Renal cortical epithelial cell (primary cell): Measurements from ENCODE around the gene SMYD3. TPM values are rescaled to one million over a fixed set of nuclear protein-coding genes. Genes with fewer than 3 reads are reported as not detected.
A peak's percentile ranks its signal among the peaks of the same experiment; 100 is the strongest.
"Not testable (repeated sequence)": the region's sequence is repeated elsewhere in the genome, so short reads cannot be mapped to it uniquely, and the experiment has no call there.

Source experiments
- DNase-seq: peaks from one replicate; pipeline ENCODE4 v3.0.0-alpha.2; 2011; ENCODE audit warnings: low read depth
- total RNA-seq: library from RNA; depleted of rRNA; stranded (reverse); fragments of >200 nt; gene quantifications from 2 replicates; pipeline ENCODE4 v1.2.3, GENCODE V29; 2014

The SMYD3 gene
- total RNA-seq, 1 donor from 2014 or later, result 29.5 TPM

DNA sequence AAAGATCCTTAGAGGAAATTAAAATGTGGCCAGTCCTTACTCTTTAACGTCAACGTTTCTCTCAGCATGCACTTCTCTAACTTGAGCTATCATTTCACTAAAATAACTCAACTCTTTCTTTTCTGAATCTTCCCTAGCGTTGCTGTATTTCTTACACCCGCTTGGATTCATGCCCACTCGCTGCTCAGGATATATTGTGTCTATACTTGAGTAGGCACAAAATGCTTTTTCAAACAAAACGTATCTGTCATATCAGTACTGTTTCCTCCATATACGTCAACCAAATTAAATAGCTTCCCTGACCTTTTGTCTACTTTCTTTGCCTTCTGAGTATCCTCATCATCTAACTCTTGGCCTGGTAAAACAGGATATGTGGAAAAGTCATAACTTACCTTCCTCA, 549.7 kb downstream of the SMYD3 start:
- DNase-seq, result no peak

DNA sequence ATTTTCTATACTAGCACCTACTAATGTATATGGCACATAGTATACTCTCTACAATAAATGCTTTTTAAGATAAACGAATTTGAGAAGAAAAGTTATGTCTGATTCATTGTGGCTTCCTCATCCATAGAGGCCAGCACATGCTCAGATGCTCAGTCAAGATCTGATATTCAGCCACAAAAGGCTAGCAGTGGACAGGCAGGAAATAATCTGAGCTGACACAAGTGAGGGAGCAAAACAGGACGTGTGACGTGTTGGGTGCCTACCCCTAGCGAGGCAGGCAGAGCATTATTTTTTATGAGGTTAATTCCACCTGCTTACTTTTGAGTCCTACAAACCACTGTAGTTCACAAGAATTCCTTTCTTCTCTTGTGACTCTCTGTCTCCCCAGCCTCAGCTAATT, 550.9 kb downstream of the SMYD3 start:
- no peak for DNase-seq

DNA sequence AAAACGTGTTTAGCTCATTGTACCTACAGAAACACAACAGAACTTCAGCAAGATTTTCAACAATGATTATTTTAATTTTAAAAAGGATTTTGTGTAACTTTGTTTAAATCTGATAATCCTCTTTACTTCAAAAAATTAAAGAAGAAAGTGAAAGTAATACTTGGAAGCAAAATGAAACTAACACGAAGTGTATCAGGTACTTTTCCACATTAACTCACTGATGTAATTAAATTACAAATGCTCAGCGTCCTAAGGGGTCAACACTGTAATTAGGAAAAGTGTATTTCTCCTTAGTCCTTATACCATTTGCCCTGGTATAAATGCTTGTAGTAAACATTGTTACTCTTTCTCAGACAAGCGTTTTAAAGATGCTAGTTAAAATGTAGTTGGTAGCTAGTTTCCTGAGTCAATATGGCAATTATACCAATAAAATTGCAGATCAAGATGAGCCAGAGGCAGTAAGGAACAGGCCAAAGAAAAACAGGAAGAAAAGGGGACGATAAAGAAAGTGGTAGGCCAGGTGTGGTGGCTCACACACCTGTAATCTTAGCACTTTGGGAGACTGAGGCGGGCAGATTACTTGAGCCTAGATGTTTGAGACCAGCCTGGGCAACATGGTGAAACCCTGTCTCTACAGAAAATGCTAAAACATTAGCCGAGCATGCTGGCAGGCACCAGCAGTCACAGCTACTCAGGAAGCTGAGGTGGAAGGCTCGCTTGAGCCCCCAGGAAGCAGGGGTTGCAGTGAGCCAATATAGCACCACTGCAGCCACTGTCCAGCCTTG, 553.0 kb downstream of the SMYD3 start:
- peak; percentile 48 for DNase-seq

DNA sequence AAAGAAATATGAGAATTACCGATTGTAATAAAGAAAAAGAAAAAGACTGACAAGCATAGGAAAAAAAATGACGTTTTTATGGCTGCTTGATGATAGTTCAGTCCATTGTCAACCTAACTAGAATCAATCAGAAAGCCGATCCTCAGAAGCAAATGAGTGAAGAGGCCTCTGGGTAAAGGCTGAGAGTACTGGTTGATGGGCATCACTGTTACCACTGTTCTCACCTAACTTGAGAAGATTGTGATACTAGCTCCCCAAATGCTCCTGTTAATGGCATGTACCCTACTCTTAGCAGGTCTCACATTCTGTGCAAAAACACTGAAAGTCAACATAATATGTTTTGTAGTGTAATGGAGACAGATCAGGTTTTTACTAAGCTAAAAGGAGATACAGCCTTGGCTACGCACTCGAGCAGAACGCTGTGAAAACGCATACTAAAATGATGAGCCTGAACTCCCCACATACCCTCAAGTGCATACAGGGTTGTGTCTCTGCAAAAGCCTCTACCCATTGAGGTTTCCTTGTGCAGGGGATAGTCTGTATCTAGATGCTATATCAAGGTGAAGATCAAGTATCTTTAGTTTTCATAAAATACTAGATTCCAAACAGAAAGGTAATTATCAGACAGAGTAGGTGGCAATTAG, 554.6 kb downstream of the SMYD3 start:
- DNase-seq, result no peak

DNA sequence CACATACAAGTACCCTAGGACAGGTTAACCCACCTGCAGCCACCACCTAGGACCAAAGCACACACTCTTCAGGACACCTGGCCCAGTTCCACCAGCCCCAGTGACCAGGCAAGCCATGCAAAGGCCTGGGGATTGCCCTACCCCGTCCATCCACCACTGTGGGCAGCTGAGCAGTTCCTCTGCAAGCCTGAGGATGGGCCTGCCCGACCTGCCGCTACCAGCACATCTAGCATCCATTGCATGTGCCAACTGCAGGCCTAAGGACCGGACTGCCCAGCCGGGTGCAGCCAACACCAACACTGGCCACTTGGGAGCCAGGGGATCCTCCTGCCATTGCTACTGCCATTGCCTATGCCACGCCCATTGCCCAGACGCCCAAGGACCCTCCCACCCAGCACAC, 558.3 kb downstream of the SMYD3 start:
- DNase-seq, result no peak

DNA sequence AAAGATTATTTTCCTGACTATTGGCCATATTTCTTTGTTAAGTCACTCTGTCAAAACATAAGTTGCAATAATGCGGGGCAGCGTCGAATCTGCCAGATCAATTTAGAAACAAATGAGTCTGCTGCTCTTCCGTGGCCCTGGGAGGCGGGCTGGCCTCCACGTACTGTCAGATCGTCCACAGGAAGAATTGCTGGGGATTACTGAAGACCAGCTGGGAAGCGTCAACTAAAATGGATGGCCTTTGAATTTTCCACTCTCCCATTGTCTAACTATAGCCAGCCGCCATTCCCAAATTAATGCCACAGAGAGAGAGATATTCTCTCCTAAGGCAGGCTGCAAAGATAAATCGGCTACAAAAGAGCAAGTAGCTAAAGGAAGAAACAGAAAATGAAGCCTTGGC, 560.2 kb downstream of the SMYD3 start:
- no peak for DNase-seq

DNA sequence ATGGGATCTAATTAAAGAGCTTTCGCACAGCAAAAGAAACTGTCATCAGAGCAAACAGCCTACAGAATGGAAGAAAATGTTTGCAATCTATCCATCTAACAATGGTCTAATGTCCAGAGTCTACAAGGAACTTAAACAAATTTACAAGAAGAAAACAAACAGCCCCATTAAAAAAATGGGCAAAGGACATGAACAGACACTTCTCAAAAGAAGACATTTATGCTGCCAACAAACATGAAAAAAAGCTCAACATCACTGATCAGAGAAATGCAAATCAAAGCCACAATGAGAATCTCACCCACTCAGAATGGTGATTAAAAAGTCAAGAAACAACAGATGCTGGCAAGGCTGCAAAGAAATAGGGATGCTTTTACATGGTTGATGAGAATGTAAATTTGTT, 561.9 kb downstream of the SMYD3 start:
- not testable (repeated sequence) for DNase-seq

DNA sequence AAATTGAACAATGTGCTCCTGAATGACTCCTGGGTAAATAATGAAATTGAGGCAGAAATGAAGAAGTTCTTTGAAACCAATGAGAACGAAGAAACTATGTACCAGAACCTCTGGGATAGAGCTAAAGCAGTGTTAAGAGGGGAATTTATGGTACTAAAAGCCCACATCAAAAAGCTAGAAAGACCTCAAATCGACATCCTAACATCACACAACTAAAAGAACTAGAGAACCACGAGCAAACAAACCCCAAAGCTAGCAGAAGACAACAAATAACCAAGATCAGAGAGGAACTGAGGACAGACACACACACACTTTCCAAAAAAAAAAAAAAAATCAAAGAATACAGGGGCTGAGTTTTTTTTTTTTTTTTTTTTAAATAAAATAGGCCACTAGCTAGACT, 564.2 kb downstream of the SMYD3 start:
- no peak for DNase-seq

DNA sequence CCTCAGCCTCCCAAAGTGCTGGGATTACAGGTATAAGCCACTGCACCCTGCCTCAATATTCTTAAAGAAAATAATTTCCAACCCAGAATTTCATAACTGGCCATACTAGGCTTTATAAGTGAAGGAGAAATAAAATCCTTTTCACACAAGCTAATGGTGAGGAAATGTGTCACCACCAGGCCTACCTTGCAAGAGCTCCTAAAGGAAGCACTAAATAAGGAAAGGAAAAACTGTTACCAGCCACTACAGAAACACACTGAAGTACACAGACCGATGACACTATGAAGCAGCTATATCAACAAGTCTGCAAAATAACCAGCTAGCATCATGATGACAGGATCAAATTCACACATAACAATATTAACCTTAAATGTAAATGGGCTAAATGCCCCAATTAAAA, 565.3 kb downstream of the SMYD3 start:
- not testable (repeated sequence) for DNase-seq

DNA sequence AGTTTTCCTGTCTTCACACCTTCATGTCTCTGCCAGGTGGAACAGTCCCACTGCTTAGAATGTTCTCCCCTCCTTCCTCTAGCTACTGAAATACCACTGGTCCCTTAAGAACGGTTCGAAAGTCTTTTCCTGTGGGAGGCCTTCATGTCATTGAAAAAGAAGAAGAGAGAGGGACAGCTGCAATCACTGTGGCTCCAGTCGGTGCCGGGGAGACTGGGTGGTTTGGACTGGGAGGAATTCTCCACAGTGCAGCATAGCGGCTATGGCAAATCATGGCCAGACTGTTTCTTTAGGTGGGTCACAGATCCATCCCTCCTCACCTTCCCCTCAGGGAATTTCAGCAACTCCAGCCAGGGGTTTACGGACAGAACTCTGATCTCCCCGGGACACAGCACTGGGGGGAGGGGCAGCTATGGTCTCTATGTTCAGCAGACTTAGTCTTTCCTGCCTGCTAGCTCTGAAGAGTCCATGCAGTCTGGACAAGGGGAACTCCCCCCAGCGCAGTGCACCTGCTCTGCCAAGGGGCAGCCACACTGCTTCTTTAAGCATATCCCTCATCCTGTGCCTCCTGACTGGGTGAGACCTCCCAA, 567.2 kb downstream of the SMYD3 start:
- DNase-seq, result no peak

DNA sequence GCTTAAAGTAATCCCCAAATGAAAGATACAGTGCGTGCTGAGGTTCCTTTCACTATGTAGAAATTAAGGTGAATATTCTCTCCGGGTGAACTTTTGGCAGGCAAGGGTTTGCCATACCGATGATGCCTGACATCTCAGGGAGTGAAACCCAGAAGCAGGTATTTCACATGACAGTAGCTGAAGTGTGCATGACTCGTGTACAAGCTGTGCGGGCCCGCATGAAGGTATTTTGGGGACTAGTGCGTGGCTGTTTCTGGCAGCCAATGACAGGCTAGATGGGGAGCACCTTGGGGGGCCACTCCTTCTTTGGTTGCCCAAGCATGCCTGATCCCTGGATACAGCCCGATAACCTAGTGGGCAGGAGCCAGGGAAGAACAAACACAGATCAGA, 569.0 kb downstream of the SMYD3 start:
- no peak for DNase-seq

DNA sequence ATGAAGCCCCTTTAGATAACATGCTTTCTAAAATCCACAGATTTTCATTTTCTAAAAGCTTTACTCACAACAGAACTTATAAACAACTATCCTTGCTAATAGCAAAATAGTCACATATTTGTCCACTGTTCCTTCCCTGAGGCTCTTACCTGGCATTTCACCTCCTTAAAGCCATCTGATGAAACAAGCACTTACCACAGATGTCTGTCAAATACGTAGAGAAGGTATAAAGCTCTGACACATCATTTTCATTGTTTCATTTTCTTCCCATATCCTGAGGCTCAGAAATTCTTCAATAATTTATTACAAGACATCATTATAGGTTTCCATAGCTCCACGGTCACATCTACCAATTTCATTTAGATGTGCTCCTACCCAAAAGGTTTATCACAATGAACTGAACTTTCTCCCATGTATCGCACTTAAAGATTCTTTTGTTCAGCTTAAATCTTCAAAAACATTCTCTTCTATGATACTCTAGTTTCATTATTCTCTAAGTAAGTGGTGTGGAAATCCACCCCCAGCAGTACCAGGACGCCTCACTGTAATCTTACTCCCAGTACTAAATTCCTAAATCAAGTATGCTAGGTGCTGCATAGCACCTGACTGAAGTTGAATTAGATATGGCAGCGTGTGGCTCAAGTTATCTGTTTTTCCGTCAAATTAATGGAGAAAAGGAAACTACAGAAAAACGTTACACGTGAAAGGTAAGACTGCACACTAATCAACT, 569.6 kb downstream of the SMYD3 start:
- no peak for DNase-seq

DNA sequence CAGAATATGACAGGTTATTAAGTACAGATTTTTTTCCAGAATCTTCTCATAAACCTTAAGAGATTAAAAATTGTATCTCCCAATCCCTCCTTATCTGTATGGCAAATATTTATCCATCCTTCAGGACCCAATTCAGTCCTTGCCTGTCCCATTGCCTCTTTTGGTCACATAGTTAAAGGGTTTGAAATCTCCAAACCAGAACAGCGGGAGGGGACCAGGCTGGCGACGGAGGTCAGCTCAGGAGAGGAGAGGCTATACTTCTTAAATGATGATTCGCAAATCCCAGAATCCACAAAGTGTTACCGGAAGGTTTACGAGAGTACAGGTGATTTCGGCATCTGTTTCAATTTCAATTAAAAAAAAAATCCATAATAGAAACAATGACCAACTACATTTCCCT, 572.7 kb downstream of the SMYD3 start:
- DNase-seq, result no peak

DNA sequence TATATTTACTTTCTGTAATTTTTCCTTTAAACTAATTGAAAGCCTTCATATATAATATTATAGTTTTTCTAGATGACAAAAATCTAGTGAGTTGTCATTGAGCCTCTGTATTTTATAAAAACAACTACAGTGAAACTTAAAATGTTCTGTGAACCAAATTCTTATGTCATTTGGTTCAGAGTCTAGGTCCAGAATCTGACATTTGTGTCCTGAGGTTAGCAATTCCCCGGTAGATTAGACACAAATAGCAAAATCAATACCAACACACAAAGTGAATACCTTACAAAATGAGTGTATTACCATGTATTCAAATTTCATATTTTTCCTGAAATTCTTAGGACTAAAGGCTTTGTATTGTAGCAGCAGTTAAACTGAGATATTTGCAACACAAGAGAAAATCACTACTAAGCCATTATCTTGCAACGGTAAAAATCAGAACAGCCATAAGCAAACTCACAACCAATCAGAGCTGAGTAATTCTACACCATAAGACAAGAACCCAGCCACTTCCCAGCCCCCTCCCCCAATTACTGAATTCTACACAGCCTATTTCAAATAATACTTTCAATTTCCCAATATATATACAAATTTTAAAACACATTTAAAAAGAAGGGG, 573.5 kb downstream of the SMYD3 start:
- DNase-seq, result no peak

DNA sequence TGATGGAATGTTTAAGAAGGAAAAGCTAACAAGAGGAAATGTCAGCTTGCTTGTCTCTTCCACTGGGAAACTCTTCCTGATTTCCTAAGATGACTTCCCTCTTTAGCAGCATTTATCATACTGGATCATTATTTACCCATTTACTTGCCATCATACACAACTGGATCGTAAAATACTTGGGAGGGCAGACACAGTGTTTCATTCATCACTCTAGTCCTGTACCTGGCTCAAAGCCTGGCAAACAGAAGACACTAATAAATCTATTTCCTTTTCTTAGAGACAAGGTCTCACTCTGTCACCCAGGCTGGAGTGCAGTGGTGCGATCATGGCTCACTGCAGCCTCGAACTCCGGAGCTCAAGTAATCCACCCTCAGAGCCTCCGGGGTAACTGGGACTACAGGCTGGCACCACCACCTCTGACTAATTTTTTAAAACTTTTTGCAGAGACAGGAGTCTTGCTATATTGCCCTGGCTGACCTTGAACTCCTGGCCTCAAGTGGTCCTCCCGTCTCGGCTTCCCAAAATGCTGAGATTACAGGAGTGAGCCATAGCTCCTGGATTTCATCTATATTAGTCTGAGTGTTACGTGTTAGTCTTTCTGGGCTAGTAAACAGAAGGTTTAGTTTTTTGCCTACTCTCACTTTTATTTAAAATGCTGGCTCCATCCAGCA, 574.6 kb downstream of the SMYD3 start:
- no peak for DNase-seq

DNA sequence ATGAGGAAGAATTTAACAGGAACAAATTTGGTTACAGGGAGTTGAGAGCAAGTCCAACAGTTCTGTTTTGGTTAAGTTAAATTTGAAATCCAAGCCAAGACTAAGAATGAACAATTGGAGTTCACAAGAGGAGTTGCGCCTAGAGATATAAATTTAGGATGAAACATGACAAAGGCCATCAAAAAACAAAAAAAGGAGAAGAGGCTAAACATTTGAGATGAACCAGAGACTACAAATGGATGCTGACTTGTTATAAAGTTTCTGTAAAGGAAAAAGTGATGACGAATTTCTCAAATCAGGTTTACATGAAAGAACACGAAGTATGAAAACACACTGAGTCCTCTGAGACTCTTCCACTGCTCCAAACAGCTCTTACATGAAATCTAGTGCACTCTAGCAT, 575.6 kb downstream of the SMYD3 start:
- no peak for DNase-seq

DNA sequence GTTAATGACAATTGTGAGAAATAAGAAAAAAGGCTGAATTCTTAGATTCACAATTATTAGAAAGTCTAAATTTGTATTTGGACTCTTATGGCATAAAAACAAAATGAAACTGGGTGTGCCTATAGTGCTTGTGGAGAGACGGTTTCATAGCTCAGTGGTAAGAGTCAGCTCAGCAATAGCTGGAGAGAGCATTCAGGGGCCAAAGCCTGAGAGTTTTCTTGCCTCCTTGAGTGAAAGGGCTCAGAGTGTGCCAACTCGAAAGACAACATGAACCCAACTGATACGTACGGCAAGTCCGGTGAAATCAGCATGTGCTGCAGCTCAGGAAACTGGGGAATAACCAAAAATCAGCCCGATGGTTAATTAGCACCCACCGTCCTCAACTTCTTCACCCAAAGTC, 577.9 kb downstream of the SMYD3 start:
- DNase-seq, result no peak

DNA sequence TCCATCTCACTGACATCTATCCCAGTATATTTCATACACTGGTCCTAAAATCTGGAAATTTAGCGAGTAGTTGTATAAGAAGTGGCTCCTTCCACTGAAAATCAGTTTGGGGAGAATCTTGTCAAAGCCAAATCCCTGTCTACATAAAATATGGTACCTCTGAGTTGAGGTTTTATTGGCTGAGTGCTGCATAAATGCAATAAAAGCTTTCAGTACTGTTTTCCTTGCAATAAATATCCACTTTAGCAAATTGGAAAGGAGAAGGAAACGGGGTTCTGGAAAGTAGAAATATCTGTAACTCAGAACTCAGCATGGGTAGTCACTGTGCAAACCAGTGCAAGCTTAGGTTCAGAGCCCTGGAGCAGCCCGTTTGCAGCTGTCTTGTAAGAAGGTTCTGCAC, 580.2 kb downstream of the SMYD3 start:
- DNase-seq, result no peak

DNA sequence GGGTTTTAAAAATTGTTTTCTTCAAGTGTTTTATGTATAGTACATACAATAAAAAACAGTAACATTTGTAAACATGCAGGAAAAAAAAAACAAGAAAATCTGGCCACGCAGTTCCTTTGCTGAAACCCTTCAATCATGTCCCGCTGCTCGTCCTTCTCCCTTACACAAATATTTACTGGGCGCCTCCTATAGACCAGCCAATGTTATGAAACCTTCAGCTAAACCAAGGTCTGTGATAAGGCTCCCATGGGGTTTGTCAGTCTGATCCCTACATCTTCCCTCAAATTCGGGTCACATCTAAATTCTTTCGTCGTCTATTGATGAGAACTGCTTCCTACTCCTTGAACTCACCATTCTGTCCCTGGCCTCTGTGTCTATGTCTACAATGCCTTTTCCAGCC, 583.9 kb downstream of the SMYD3 start:
- no peak for DNase-seq

DNA sequence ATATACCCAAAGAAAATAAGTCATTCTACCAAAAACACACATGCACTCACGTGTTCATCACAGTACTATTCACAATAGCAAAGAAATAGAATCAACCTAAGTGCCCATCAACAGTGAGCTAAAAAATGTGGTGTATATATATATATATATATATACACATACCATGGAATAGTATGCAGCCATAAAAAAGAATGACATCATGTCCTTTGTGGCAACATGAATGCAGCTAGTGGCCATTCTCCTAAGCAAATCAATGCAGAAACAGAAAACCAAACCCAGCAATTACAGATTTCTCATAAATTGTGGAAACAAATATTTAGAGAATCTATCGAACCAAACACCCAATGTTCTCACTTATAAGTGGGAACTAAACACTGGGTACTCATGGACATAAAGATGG, 585.7 kb downstream of the SMYD3 start:
- no peak for DNase-seq

DNA sequence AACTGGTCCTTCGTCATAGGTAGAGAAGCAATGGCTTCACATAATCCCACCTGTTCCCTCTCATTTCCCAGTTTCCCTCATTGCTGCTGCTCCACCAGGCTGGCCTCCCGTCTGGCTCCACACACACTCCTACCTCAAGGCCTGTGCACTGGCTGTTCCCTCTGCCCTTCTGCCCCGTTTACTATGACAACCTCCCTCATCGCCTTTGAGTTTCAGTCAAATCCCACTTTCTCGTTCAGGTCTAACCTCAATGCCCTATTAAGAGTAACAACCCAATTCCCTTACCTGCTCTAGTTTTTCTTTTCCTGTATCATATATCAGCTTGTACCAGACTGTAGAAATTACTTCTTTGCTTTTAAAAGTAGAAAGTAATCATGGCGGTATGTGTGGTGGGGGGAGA, 589.7 kb downstream of the SMYD3 start:
- no peak for DNase-seq

DNA sequence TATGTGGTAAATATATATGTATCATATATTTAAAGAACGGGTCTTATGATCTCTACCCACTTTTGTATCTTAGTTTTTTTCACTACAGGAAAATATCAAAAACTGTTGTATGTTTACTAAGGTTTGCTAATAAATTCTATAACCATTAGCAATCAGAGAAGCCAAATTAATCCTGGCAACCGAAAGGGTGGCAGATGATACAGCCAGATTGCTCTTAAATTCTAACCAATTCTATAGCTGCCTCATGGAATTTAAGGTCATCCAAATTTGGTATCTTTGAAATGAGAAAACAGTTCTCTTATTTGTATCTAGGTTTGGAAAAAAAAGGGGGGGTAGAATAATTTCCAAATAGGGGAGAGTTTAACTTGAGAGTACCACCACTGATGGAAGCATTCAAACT, 591.2 kb downstream of the SMYD3 start:
- no peak for DNase-seq
